Activated T-helper 1 cell treated with anti-CD3 and anti-CD28 coated beads, Interleukin-12 subunit alpha, Interleukin-12 subunit beta, Interleukin-2, Interleukin-4 antibody, amounts not matched to agents 30 ng/mL and 10 ng/mL and 1 ng/mL, durations not matched to agents 14 hours and 24 hours and 36 hours (primary cell): ENCODE measurements around the gene CPTP. TPM values are rescaled to one million over a fixed set of nuclear protein-coding genes. Genes with fewer than 3 reads are reported as not detected.

Source experiments
- DNase-seq: peaks from one replicate; pipeline ENCODE4 v3.0.0; 2021; ENCODE audit warnings: low spot score
- H3K27ac Mint-ChIP-seq: one replicate; pipeline ENCODE4 v1.8.0; 2021; ENCODE audit warnings: mild to moderate bottlenecking, mixed read lengths
- H3K27me3 Mint-ChIP-seq: one replicate; pipeline ENCODE4 v1.8.0; 2022; ENCODE audit warnings: mild to moderate bottlenecking, moderate library complexity, mixed read lengths; ENCODE audit not compliant: insufficient read depth
- H3K36me3 Mint-ChIP-seq: one replicate; pipeline ENCODE4 v1.8.0; 2021; ENCODE audit warnings: low read depth, mixed read lengths
- H3K4me1 Mint-ChIP-seq: one replicate; pipeline ENCODE4 v1.8.0; 2021; ENCODE audit warnings: low read depth, mixed read lengths
- H3K4me3 Mint-ChIP-seq: one replicate; pipeline ENCODE4 v1.8.0; 2021; ENCODE audit warnings: mild to moderate bottlenecking, moderate library complexity, mixed read lengths
- H3K9me3 Mint-ChIP-seq: one replicate; pipeline ENCODE4 v1.8.0; 2021; ENCODE audit warnings: mixed read lengths
- intact Hi-C: fragments of 100-400 bp; cut with micrococcal nuclease; formaldehyde crosslinking; loops from one replicate; pipeline ENCODE4 v1.15.1; 2024
- total RNA-seq: library from RNA; stranded (reverse); gene quantifications from 2 replicates; pipeline ENCODE4 v1.2.3, GENCODE V29; 2022

The CPTP gene
- total RNA-seq, 1 donor from 2014 or later, result 14.6 TPM

GRCh38 chr1:1371746-1372711 is 47.4 kb downstream of the CPTP start:
- peaks cover 2% of the 10 kb centered on the region for H3K27me3 Mint-ChIP-seq
- no peaks in the 10 kb centered on the region for H3K9me3 Mint-ChIP-seq
- H3K36me3 Mint-ChIP-seq, result peaks cover 8% of the 10 kb centered on the region
- peak overlapping the region; percentile 74 for H3K4me3 Mint-ChIP-seq
- peaks cover 11% of the 10 kb centered on the region for H3K4me1 Mint-ChIP-seq
- DNase-seq, result peak; percentile 70
- intact Hi-C loops, result loop anchor here (1.0 kb wide), 1 partner anchor 242 kb away; no protein-coding TSS in a partner anchor
- H3K27ac Mint-ChIP-seq, result peak overlapping the region; percentile 34

DNA sequence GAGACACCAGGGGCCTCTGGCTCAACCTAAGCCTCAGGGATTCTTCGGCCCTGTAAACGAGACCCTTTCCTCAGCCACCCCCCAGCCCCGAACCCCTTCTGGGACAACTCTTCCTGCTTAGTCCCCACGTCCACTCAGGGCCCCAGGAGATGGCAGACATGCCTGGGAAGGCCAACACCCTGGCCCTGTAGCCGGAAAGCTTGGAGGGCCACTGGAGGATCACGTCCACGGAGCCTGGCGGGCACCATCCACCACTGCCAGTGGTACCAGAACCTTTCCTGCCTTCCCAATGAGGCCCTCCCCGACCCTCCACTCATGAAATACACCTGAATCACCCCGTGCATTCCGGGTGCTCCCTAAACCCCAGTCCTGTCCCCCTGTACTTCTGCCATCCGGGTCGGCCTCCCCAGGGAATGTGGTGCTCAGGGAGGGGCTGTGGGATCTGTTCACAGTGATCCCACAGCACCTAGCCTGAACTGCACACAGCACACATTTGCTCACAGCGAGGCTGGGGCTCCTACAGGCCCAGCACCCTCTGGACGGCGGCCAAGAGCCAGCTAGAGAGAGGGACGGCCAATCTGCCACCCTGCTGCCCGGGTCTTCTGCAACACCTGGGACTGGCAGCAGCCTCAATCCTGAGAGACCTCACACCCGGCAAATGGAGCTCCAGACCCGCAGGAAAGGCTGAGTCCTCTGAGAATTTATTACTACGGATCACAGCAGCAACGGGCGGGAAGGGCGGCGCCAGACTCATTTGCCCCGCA is 48.6 kb downstream of the CPTP start:
- Mint-ChIP-seq H3K27me3 (peaks cover 2% of the 10 kb centered on the region), H3K27ac (no peak overlapping the region), H3K9me3 (no peaks in the 10 kb centered on the region), H3K36me3 (peaks cover 8% of the 10 kb centered on the region), H3K4me1 (peaks cover 11% of the 10 kb centered on the region), H3K4me3 (peak overlapping the region; percentile 93)
- no peak for DNase-seq
- intact Hi-C loops, result no loop called here

DNA sequence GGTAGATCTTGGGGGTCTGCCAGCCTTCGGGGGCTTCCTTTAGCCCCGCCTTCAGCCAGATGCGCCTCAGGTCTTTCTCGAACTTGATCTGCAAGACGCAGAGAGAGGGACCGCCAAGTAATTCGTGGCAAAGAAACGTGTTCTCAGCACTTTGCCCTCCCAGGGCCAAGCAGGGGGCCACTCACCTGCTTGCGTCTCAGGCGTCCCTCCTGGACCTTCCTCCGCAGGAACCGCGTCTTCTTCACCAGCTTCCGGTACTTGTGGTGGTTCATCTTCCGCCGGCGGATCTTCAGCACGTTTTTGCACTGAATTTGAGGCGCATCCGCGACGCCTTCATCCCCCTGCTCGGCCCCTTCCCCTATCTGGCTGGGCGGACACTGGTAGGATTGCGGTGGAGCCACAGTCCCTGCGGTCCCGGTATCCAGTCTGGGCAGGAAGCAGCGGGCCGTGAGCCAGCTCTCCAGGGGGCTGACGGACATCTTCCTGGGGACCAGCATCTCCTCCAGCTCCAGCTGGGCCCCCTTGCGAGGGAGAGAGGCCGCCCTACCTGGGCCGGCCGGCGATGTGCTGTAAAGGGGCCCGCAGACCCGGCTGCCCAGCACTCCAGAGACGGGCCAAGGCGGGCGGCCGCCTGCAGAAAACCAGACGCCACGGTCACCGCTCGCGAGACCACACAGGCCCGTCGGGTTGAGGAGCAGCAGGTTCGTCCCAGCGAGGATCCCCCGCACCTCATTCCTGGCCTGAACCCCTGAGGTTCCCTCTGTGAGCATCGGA is 49.4 kb downstream of the CPTP start:
- H3K9me3 Mint-ChIP-seq, result no peaks in the 10 kb centered on the region
- DNase-seq, result no peak
- peaks cover 8% of the 10 kb centered on the region for H3K36me3 Mint-ChIP-seq
- peaks cover 11% of the 10 kb centered on the region for H3K4me1 Mint-ChIP-seq
- H3K27ac Mint-ChIP-seq, result peak overlapping the region; percentile 52
- H3K27me3 Mint-ChIP-seq, result peaks cover 2% of the 10 kb centered on the region
- intact Hi-C loops, result loop anchor here (2.0 kb wide), 1 partner anchor 25 kb away; the partner anchor contains the start of gene DVL1
- peak overlapping the region; percentile 93 for H3K4me3 Mint-ChIP-seq

DNA sequence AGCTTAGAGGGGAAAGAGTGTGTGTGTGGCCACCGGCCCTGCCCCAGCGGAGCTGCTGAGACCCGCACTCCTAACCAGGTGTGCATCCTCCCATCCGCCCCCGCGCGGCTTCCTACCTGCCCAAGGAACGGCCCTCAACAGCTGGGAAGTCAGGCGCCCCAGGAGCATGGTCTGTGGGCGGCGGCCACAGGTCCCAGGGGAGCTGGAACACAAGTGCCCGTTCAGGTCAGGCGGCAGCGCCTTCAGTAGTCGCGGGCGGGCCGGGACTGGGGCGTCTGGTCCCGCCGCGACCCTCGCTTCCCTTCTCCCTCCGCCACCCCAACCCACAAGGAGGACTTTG is 50.0 kb downstream of the CPTP start:
- no peak for DNase-seq
- Mint-ChIP-seq H3K27ac (peak overlapping the region; percentile 52), H3K4me1 (peaks cover 11% of the 10 kb centered on the region)

DNA sequence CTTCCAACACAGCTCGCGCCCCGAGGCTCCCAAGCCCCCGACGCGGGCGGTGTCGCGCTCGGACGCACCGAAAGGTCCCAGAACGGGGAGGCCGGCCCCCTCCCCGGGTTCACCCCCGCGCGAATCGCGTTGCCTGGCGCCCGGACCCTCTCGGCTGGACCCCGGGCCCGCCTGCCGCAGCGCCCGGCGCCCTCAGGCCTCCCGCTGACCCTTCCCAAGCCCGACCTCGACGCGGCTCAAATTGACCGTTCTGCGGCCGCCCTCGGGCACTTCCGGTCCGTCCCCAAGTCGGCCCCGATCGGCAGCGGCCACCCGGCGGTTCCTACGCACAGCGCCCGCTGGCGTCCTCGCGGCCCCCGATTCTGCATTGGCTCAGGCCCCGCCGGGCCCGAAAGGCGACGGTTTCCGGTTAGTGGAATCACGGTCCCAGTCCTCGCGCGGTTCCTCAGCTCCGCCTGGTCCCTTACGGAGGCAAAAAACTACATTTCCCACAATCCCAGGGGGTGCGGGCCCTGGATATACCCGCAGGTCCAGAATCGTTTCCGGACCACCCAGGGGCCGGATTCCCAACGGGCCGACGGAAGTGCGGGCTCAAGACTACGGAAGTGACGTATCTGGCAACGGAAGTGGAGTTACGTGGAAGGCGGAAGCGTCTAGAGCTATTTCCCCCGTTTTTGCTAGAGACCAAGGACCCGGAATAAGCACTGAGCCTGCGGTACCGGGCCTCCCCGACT is 50.5 kb downstream of the CPTP start, which contains the start of gene AURKAIP1:
AURKAIP1 (minus strand) TSS at position 279 of the 734 bp plus-strand sequence. CDS start 451 bp downstream, outside the sequence.
- Mint-ChIP-seq H3K36me3 (peaks cover 8% of the 10 kb centered on the region), H3K4me3 (peak within 1 kb of the TSS; percentile 93), H3K27me3 (peaks cover 2% of the 10 kb centered on the region), H3K27ac (peak within 1 kb of the TSS; percentile 98), H3K4me1 (peaks cover 11% of the 10 kb centered on the region), H3K9me3 (no peaks in the 10 kb centered on the region)
- DNase-seq, result peak; percentile 97
- intact Hi-C loops, result loop anchor here (1.0 to 2.0 kb wide), 9 partner anchors 24 to 362 kb away; partner anchors contain the start of genes ATAD3B, CCNL2, CPTP and DVL1

More for the DNA sequence above, 50.0 kb downstream of the CPTP start:
- H3K27me3 Mint-ChIP-seq, result peaks cover 2% of the 10 kb centered on the region
- peaks cover 8% of the 10 kb centered on the region for H3K36me3 Mint-ChIP-seq
- H3K9me3 Mint-ChIP-seq, result no peaks in the 10 kb centered on the region
- H3K4me3 Mint-ChIP-seq, result peak overlapping the region; percentile 93
- intact Hi-C loops, result loop anchor here (2.0 kb wide), 1 partner anchor 26 kb away; the partner anchor contains the start of gene DVL1

- intact Hi-C loops, result no loop called here
These were observed 52.1 kb downstream of the CPTP start for GRCh38 chr1:1376551-1377226.

DNA sequence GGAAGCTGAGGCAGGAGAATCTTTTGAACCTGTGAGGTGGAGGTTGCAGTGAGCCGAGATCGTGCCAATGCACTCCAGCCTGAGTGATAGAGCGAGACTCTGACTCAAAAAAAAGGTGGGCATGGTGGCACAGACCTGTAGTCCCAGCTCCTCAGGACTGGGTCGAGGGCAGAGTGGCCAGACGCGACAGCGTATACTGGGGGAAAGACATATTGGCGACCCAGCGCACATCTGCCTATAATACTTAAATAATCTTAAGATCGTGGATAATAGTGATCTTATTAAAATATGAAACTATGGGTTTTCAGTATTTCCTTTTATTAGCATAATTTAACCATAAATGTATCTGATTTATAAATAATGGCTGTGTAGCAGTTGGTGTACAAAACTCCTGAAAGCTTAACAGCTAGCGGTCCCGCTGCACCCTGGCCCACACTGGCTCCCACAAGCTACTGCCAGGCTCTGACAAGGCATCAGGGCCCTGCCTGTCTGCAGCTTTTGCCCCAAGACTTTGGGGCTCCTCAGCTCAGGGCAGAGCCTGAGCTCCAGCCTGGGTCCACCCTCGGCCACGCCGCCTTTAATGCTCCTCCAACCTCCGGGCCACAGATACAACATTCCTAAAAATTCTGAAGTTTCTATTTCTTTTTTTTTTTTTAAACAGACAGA is 53.1 kb downstream of the CPTP start:
- no peaks in the 10 kb centered on the region for H3K9me3 Mint-ChIP-seq
- no peak for DNase-seq
- peaks cover 6% of the 10 kb centered on the region for H3K36me3 Mint-ChIP-seq
- intact Hi-C loops, result no loop called here
- H3K27ac Mint-ChIP-seq, result no peak overlapping the region
- H3K4me3 Mint-ChIP-seq, result no peak overlapping the region
- peaks cover 2% of the 10 kb centered on the region for H3K27me3 Mint-ChIP-seq
- H3K4me1 Mint-ChIP-seq, result peaks cover 7% of the 10 kb centered on the region

More at GRCh38 chr1:1376551-1377226, 52.1 kb downstream of the CPTP start:
- Mint-ChIP-seq H3K27me3 (peaks cover 2% of the 10 kb centered on the region), H3K36me3 (peaks cover 8% of the 10 kb centered on the region), H3K9me3 (no peaks in the 10 kb centered on the region), H3K27ac (peak overlapping the region; percentile 98), H3K4me1 (peaks cover 11% of the 10 kb centered on the region), H3K4me3 (peak overlapping the region; percentile 43)
- DNase-seq, result no peak

Other genes with a start within 250 kb of the CPTP start
- gene C1orf159, start 208.7 kb upstream of the CPTP start, total RNA-seq, result 30.0 and 30.3 TPM in 2 replicates
- 0.10 and 0.15 TPM in 2 replicates for gene TTLL10, start 150.9 kb upstream of the CPTP start, total RNA-seq
- 350 and 356 TPM in 2 replicates for gene TNFRSF18, start 118.2 kb upstream of the CPTP start, total RNA-seq
- 788 and 811 TPM in 2 replicates for gene TNFRSF4, start 110.6 kb upstream of the CPTP start, total RNA-seq
- 202 TPM in 2 replicates for gene SDF4, start 92.8 kb upstream of the CPTP start, total RNA-seq
- gene B3GALT6, start 92.6 kb upstream of the CPTP start, total RNA-seq, result 45.9 and 46.3 TPM in 2 replicates
- gene C1QTNF12, start 78.1 kb upstream of the CPTP start, total RNA-seq, result 2.2 and 4.1 TPM in 2 replicates
- 95.6 and 99.5 TPM in 2 replicates for gene UBE2J2, start 50.9 kb upstream of the CPTP start, total RNA-seq
- 2.5 TPM in 2 replicates for gene SCNN1D, start 44.4 kb upstream of the CPTP start, total RNA-seq
- gene ACAP3, start 16.9 kb upstream of the CPTP start, total RNA-seq, result 47.7 and 55.1 TPM in 2 replicates
- gene PUSL1, start 16.2 kb upstream of the CPTP start, total RNA-seq, result 34.6 and 36.8 TPM in 2 replicates
- 144 and 147 TPM in 2 replicates for gene INTS11, start 142 bp upstream of the CPTP start, total RNA-seq
- 0.22 and 0.34 TPM in 2 replicates for gene TAS1R3, start 6.5 kb downstream of the CPTP start, total RNA-seq
- 66.5 and 72.2 TPM in 2 replicates for gene DVL1, start 24.6 kb downstream of the CPTP start, total RNA-seq
- 0.18 and 0.20 TPM in 2 replicates for gene MXRA8, start 33.8 kb downstream of the CPTP start, total RNA-seq
- 147 and 148 TPM in 2 replicates for gene AURKAIP1, start 50.4 kb downstream of the CPTP start, total RNA-seq
- gene CCNL2, start 74.5 kb downstream of the CPTP start, total RNA-seq, result 138 and 139 TPM in 2 replicates
- gene MRPL20, start 82.5 kb downstream of the CPTP start, total RNA-seq, result 184 and 205 TPM in 2 replicates
- 0.10 TPM in 1 of 2 replicates, not detected in the other for gene ANKRD65, start 96.5 kb downstream of the CPTP start, total RNA-seq
- 5.5 and 5.8 TPM in 2 replicates for gene VWA1, start 110.9 kb downstream of the CPTP start, total RNA-seq
- gene ATAD3C, start 124.9 kb downstream of the CPTP start, total RNA-seq, result 0.57 and 1.0 TPM in 2 replicates
- 106 and 113 TPM in 2 replicates for gene ATAD3B, start 147.0 kb downstream of the CPTP start, total RNA-seq
- gene ATAD3A, start 187.4 kb downstream of the CPTP start, total RNA-seq, result 108 TPM in 2 replicates
- 0.41 and 1.0 TPM in 2 replicates for gene TMEM240, start 215.8 kb downstream of the CPTP start, total RNA-seq